Measurements from ENCODE around the gene CHERP. TPM values are rescaled to one million over a fixed set of nuclear protein-coding genes. Genes with fewer than 3 reads are reported as not detected.

CHERP gene
- total and polyA plus RNA-seq, 2 of the 8 experiments (the other 6 are each of a cell fraction or from before 2014, with no cell fraction given), result 13.9 to 73.7 TPM

GRCh38 chr19:16508546-16508945, 33.7 kb downstream of the CHERP start:
- no peak overlapping the region for H2BK5ac ChIP-seq (ENCODE audit: low read depth, low read length)
- H4K8ac ChIP-seq (ENCODE audit: extremely low read depth, insufficient read depth, low read length), result no peak overlapping the region
- H4K5ac ChIP-seq (ENCODE audit: insufficient read length, low read depth, low read length), result no peak overlapping the region
- H2AK5ac ChIP-seq (ENCODE audit: low read depth, low read length), result no peak overlapping the region
- no peak overlapping the region for H2BK120ac ChIP-seq (replicated peaks; ENCODE audit: low read depth, low read length)
- no peak overlapping the region for H4K91ac ChIP-seq (replicated peaks; ENCODE audit: insufficient read length, low read length)
- H3K36me3 ChIP-seq (ENCODE audit: control insufficient read depth in 2 of 4, insufficient read depth in 4 of 4, low read length in 3 of 4), result peaks cover 0 to 3% (median 2%) of the 10 kb centered on the region in 4 experiments; a peak in 5 of 8 replicates
- WGBS, 2 experiments (ENCODE audit: extremely low coverage in 1 of 2, insufficient coverage in 1 of 2, insufficient read length in 1 of 2, insufficient replicate concordance in 2 of 2, low coverage in 1 of 2, low lambda C conversion rate in 2 of 2, missing lambda C conversion rate in 1 of 2), result 93% methylated on average over 5 of the region's 5 CpGs; no CpG with 5 or more reads in 1 of the 2 experiments
- H3K56ac ChIP-seq (replicated peaks; ENCODE audit: insufficient read length, low read depth, low read length), result no peak overlapping the region
- H2BK12ac ChIP-seq (ENCODE audit: low read depth, low read length), result no peak overlapping the region
- no peak overlapping the region for H3K4ac ChIP-seq (replicated peaks; ENCODE audit: insufficient read length, low read depth, low read length)
- H3K23me2 ChIP-seq (ENCODE audit: low read depth, low read length), result no peaks in the 10 kb centered on the region
- CTCF ChIA-PET (ENCODE audit: partially characterized antibody), result interaction anchor here (1.5 to 2.9 kb wide), 2 partner anchors 19 to 67 kb away, joined by 3 to 11 read pairs; no protein-coding TSS in a partner anchor
- no peak overlapping the region for H3K9ac ChIP-seq (replicated peaks in 1 of 4; ENCODE audit: extremely low read depth in 1 of 4, low read depth in 3 of 4, low read length in 3 of 4)
- no peak overlapping the region for H3K14ac ChIP-seq (ENCODE audit: insufficient read length)
- H3K18ac ChIP-seq (ENCODE audit: extremely low read depth, low read length), result no peak overlapping the region
- H3K27me3 ChIP-seq (replicated peaks in 1 of 4; ENCODE audit: control insufficient read depth in 3 of 4, extremely low read depth in 1 of 4, insufficient read depth in 3 of 4, low read length in 3 of 4), result no peaks in the 10 kb centered on the region
- FAIRE-seq (no peak), DNase-seq (ENCODE audit: low read depth in 1 of 2, low spot score in 2 of 2) (no peak)
- H3K4me3 ChIP-seq (ENCODE audit: extremely low read depth in 1 of 4, insufficient read depth in 2 of 4, low read depth in 3 of 4, low read length in 4 of 4), result no peak overlapping the region
- H3K27ac ChIP-seq (ENCODE audit: low read depth, low read length), result no peak overlapping the region
- H2BK15ac ChIP-seq (ENCODE audit: low read length), result no peak overlapping the region
- no peaks in the 10 kb centered on the region for H3K79me2 ChIP-seq (ENCODE audit: control insufficient read depth in 1 of 2, insufficient read depth in 2 of 2, low read length in 2 of 2)
- no peaks in the 10 kb centered on the region for H4K20me1 ChIP-seq (replicated peaks in 1 of 2; ENCODE audit: control insufficient read depth in 1 of 2, insufficient read depth in 2 of 2, low read length in 2 of 2)
- no peak overlapping the region for H2AFZ ChIP-seq (ENCODE audit: low read length)
- no peak overlapping the region for H3K23ac ChIP-seq (ENCODE audit: insufficient read length)
- no peak overlapping the region for H3K4me2 ChIP-seq (ENCODE audit: insufficient read depth in 1 of 2, low read depth in 2 of 2, low read length in 2 of 2)
- no peaks in the 10 kb centered on the region for H3K79me1 ChIP-seq (ENCODE audit: low read depth, low read length)
- no peaks in the 10 kb centered on the region for H3K4me1 ChIP-seq (replicated peaks in 1 of 4; ENCODE audit: control insufficient read depth in 3 of 4, insufficient read depth in 4 of 4, low read length in 3 of 4)
- POLR2A ChIA-PET (ENCODE audit: partially characterized antibody), result no interaction called here
- H2BK20ac ChIP-seq (ENCODE audit: low read length), result no peak overlapping the region
- no peaks in the 10 kb centered on the region for H3K9me3 ChIP-seq (ENCODE audit: insufficient read depth in 2 of 2, low read depth in 1 of 2, low read length in 1 of 2)
- TF ChIP-seq HDAC2 (IDR thresholded peaks at IDR 0.05; ENCODE audit: borderline replicate concordance in 1 of 2, low read depth in 2 of 2, low read length in 2 of 2), result no peak
- no peak for TF ChIP-seq FOSL1 (IDR thresholded peaks at IDR 0.05; ENCODE audit: insufficient read depth, low read depth, low read length)

Data from H1 (cell line).